ENCODE measurements around the gene FSD1L. TPM values are rescaled to one million over a fixed set of nuclear protein-coding genes. Genes with fewer than 3 reads are reported as not detected.
"Not testable (repeated sequence)": the region's sequence is repeated elsewhere in the genome, so short reads cannot be mapped to it uniquely, and the experiment has no call there.

Gene FSD1L
- total RNA-seq, 1 donor from 2014 or later = 29.5 TPM

- H3K4me1 Mint-ChIP-seq (ENCODE audit: low read depth) = peaks cover 15% of the 10 kb centered on the region
- peak; percentile 81 for DNase-seq (ENCODE audit: low spot score, unreplicated experiment)
These were observed 110.2 kb downstream of the FSD1L start, which contains the start of gene FKTN for GRCh38 chr9:105557804-105558610. FKTN (plus strand) TSS chr9:105558131; CDS start chr9:105575033, 16,902 bp downstream.

GRCh38 chr9:105572455-105572854 is 124.6 kb downstream of the FSD1L start:
- TF ChIP-seq CTCF (IDR thresholded peaks at IDR 0.05; ENCODE audit: unreplicated experiment) = no peak

More at GRCh38 chr9:105557804-105558610, 110.2 kb downstream of the FSD1L start, which contains the start of gene FKTN:
- H3K36me3 Mint-ChIP-seq (ENCODE audit: insufficient read depth) = peaks cover 24% of the 10 kb centered on the region
- H3K9me3 Mint-ChIP-seq (ENCODE audit: low read depth) = peaks cover 23% of the 10 kb centered on the region
- TF ChIP-seq CTCF (IDR thresholded peaks at IDR 0.05; ENCODE audit: unreplicated experiment) = no peak
- no peaks in the 10 kb centered on the region for H3K27me3 Mint-ChIP-seq
- H3K4me3 Mint-ChIP-seq (ENCODE audit: low read depth) = peak within 1 kb of the TSS; percentile 93
- peak within 1 kb of the TSS; percentile 83 for H3K27ac Mint-ChIP-seq

GRCh38 chr9:105579952-105580351 is 132.1 kb downstream of the FSD1L start:
- H3K36me3 Mint-ChIP-seq (ENCODE audit: insufficient read depth) = peaks cover 21% of the 10 kb centered on the region
- not testable (repeated sequence) for H3K4me3 Mint-ChIP-seq (ENCODE audit: low read depth); H3K27ac Mint-ChIP-seq; DNase-seq (ENCODE audit: low spot score, unreplicated experiment); H3K27me3 Mint-ChIP-seq; H3K4me1 Mint-ChIP-seq (ENCODE audit: low read depth)
- H3K9me3 Mint-ChIP-seq (ENCODE audit: low read depth) = peaks cover 12% of the 10 kb centered on the region

More at GRCh38 chr9:105572455-105572854, 124.6 kb downstream of the FSD1L start:
- H3K9me3 Mint-ChIP-seq (ENCODE audit: low read depth) = peaks cover 28% of the 10 kb centered on the region
- no peak for DNase-seq (ENCODE audit: low spot score, unreplicated experiment)
- no peak overlapping the region for H3K4me3 Mint-ChIP-seq (ENCODE audit: low read depth)
- H3K36me3 Mint-ChIP-seq (ENCODE audit: insufficient read depth) = peaks cover 26% of the 10 kb centered on the region
- H3K27ac Mint-ChIP-seq = no peak overlapping the region
- H3K4me1 Mint-ChIP-seq (ENCODE audit: low read depth) = no peaks in the 10 kb centered on the region
- no peaks in the 10 kb centered on the region for H3K27me3 Mint-ChIP-seq

GRCh38 chr9:105581550-105581949 is 133.7 kb downstream of the FSD1L start:
- Mint-ChIP-seq H3K4me3 (ENCODE audit: low read depth) (peak overlapping the region; percentile 54), H3K36me3 (ENCODE audit: insufficient read depth) (peaks cover 12% of the 10 kb centered on the region)
- H3K4me1 Mint-ChIP-seq (ENCODE audit: low read depth); H3K9me3 Mint-ChIP-seq (ENCODE audit: low read depth); DNase-seq (ENCODE audit: low spot score, unreplicated experiment); H3K27ac Mint-ChIP-seq; H3K27me3 Mint-ChIP-seq: not testable (repeated sequence)

GRCh38 chr9:105593145-105593544 is 145.3 kb downstream of the FSD1L start:
- Mint-ChIP-seq H3K36me3 (ENCODE audit: insufficient read depth) (peaks cover 22% of the 10 kb centered on the region), H3K9me3 (ENCODE audit: low read depth) (peaks cover 14% of the 10 kb centered on the region), H3K27me3 (no peaks in the 10 kb centered on the region), H3K4me1 (ENCODE audit: low read depth) (peaks cover 6% of the 10 kb centered on the region), H3K27ac (no peak overlapping the region), H3K4me3 (ENCODE audit: low read depth) (no peak overlapping the region)
- DNase-seq (ENCODE audit: low spot score, unreplicated experiment) = no peak
- no peak for TF ChIP-seq CTCF (IDR thresholded peaks at IDR 0.05; ENCODE audit: unreplicated experiment)

Other genes with a start within 250 kb of the FSD1L start
- 48.7 and 53.5 TPM in 2 replicates for gene SLC44A1, start 203.4 kb upstream of the FSD1L start, total RNA-seq
- gene FKTN, start 110.1 kb downstream of the FSD1L start, total RNA-seq = 17.7 and 19.0 TPM in 2 replicates
- gene TAL2, start 214.4 kb downstream of the FSD1L start, total RNA-seq = 0.82 and 2.2 TPM in 2 replicates
- gene TMEM38B, start 246.5 kb downstream of the FSD1L start, total RNA-seq = 18.8 and 19.3 TPM in 2 replicates

All from progenitor cell of endocrine pancreas (in vitro differentiated cells).